HepG2 (cell line): ENCODE measurements around the gene NEURL1. TPM values are rescaled to one million over a fixed set of nuclear protein-coding genes. Genes with fewer than 3 reads are reported as not detected.

Experiments
- ATAC-seq: fragments of 200-7000 bp; cut with Tn5 transposase; 3 replicates; pipeline ENCODE4 v1.9.1; 2020; ENCODE audit warnings: mild to moderate bottlenecking, moderate library complexity
- BruUV-seq: library from RNA; stranded (reverse); fragments of 400-500 nt; replicated peaks from 2 replicates; lab custom pipeline; 2021; lab: Mats Ljungman, UMichigan
- CTCF ChIA-PET: fragments of 300-600 bp; formaldehyde crosslinking; extraction: SDS; loops from one replicate; lab custom pipeline; 2021; ENCODE audit warnings: low total read pairs, inconsistent platforms, low intra/inter-chr PET ratio; lab: Yijun Ruan, JAX
- POLR2A ChIA-PET: fragments of 350-600 bp; sonication (Branson Sonifier 250); formaldehyde crosslinking; loops from one replicate; lab custom pipeline; 2020; ENCODE audit warnings: antibody characterized with exemption, inconsistent platforms; lab: Yijun Ruan, JAX
- DNase-seq: peaks from one replicate; pipeline ENCODE4 v3.0.0-alpha.2; 2015; ENCODE audit warnings: low spot score
- FAIRE-seq: peaks from 3 replicates; lab custom pipeline; 2011; peaks lifted over from hg19 to GRCh38; lab: Jason Lieb, UNC
- H2AFZ ChIP-seq: one replicate; pipeline ENCODE4 v1.6.1; 2011; ENCODE audit warnings: low read length, inconsistent platforms
- H3K27ac ChIP-seq: fragments of 300-600 bp; 3 replicates; pipeline ENCODE4 v1.8.0; 2011; ENCODE audit warnings: mixed run types, mild to moderate bottlenecking, mixed read lengths, low read length, inconsistent platforms; ENCODE audit not compliant: insufficient read depth; ENCODE audit errors: extremely low read length
- H3K27me3 ChIP-seq, 2 experiments: fragments of 200-600 bp in 1 of 2; 2 replicates in 1 of 2; 3 replicates in 1 of 2; pipeline versions ENCODE4 v1.6.0 to v1.8.0; 2011; ENCODE audit warnings: low read length in 2 of 2, mild to moderate bottlenecking in 2 of 2, moderate library complexity in 2 of 2, inconsistent platforms in 1 of 2; ENCODE audit not compliant: insufficient read depth in 2 of 2, control insufficient read depth in 1 of 2
- H3K36me3 ChIP-seq, 2 experiments: fragments of 200-600 bp in 1 of 2; replicated peaks in 1 of 2; 2 replicates in 1 of 2; 3 replicates in 1 of 2; pipeline versions ENCODE4 v1.5.1 to v1.8.0; 2011; ENCODE audit warnings: low read length in 2 of 2, inconsistent platforms in 1 of 2; ENCODE audit not compliant: insufficient read depth in 2 of 2, control insufficient read depth in 1 of 2
- H3K4me1 ChIP-seq: 2 replicates; pipeline ENCODE4 v1.5.1; 2012; ENCODE audit warnings: low read length, inconsistent platforms; ENCODE audit not compliant: insufficient read depth
- H3K4me2 ChIP-seq: 2 replicates; pipeline ENCODE4 v1.6.0; 2011; ENCODE audit warnings: low read depth, low read length, inconsistent platforms
- H3K4me3 ChIP-seq, 3 experiments: fragments of 200-600 bp in 1 of 3; sonication (generic), shearing (Covaris generic) in 1 of 3; replicated peaks in 1 of 3; 2 replicates each; pipeline ENCODE4 v1.5.1; 2011 to 2016; ENCODE audit warnings: low read length in 3 of 3, inconsistent platforms in 2 of 3, low read depth in 2 of 3, mild to moderate bottlenecking in 2 of 3, control low read depth in 1 of 3, mixed read lengths in 1 of 3; ENCODE audit not compliant: insufficient read depth in 1 of 3
- H3K79me2 ChIP-seq: one replicate; pipeline ENCODE4 v1.6.1; 2011; ENCODE audit warnings: low read length, inconsistent platforms; ENCODE audit not compliant: insufficient read depth
- H3K9ac ChIP-seq: 2 replicates; pipeline ENCODE4 v1.6.0; 2011; ENCODE audit warnings: mild to moderate bottlenecking, low read depth, low read length, inconsistent platforms; ENCODE audit not compliant: insufficient read depth
- H3K9me3 ChIP-seq: 2 replicates; pipeline ENCODE4 v1.5.1; 2012; ENCODE audit warnings: mild to moderate bottlenecking, low read length
- H4K20me1 ChIP-seq: 2 replicates; pipeline ENCODE4 v1.6.0; 2011; ENCODE audit warnings: inconsistent platforms, mild to moderate bottlenecking, low read length, moderate library complexity; ENCODE audit not compliant: insufficient read depth
- AGO2 ChIP-seq: fragments of 200-400 bp; formaldehyde crosslinking; optimal IDR thresholded peaks from 2 replicates; pipeline ENCODE3; 2017; ENCODE audit warnings: mild to moderate bottlenecking, low read depth, low read length, moderate library complexity
- CEBPG ChIP-seq: IDR thresholded peaks from 2 replicates; pipeline ENCODE4 v1.6.1; 2016
- FOXA3 ChIP-seq: IDR thresholded peaks from 2 replicates; pipeline ENCODE4 v1.6.1; 2016; ENCODE audit warnings: missing genetic modification reagents, missing compliant biosample characterization
- FOXK1 ChIP-seq: sonication (generic); formaldehyde crosslinking; IDR thresholded peaks from 2 replicates; pipeline ENCODE4 v1.4.0; 2020; ENCODE audit warnings: low read depth, missing genetic modification reagents, borderline replicate concordance
- FOXK2 ChIP-seq: fragments of 450-650 bp; IDR thresholded peaks from 2 replicates; pipeline ENCODE4 v1.6.1; 2016
- HDAC6 ChIP-seq: fragments of 200-600 bp; sonication (generic); IDR thresholded peaks from 2 replicates; pipeline ENCODE4 v1.7.0; 2017; ENCODE audit warnings: mild to moderate bottlenecking, antibody characterized with exemption, low read length, low read depth
- HNRNPH1 ChIP-seq: fragments of 200-400 bp; formaldehyde crosslinking; optimal IDR thresholded peaks from 2 replicates; pipeline ENCODE3; 2017; ENCODE audit warnings: mild to moderate bottlenecking, low read depth, low read length
- IKZF4 ChIP-seq: sonication (generic); formaldehyde crosslinking; IDR thresholded peaks from 2 replicates; pipeline ENCODE4 v1.5.1; 2020; ENCODE audit warnings: borderline replicate concordance, mild to moderate bottlenecking, low read depth, missing genetic modification reagents; ENCODE audit errors: not compliant biosample characterization
- POLR2AphosphoS5 ChIP-seq: IDR thresholded peaks from 2 replicates; pipeline ENCODE4 v1.6.1; 2012; ENCODE audit warnings: low read depth, low read length
- RAD21 ChIP-seq: fragments of 450-650 bp; formaldehyde crosslinking; IDR thresholded peaks from 2 replicates; pipeline ENCODE4 v1.5.0; 2020; ENCODE audit warnings: mild to moderate bottlenecking
- SP1 ChIP-seq, 2 experiments: fragments of 450-650 bp in 1 of 2; sonication (generic) in 1 of 2; formaldehyde crosslinking in 1 of 2; IDR thresholded peaks; 2 replicates each; pipeline versions ENCODE4 v1.4.0 to v1.6.1; 2016 to 2020; ENCODE audit warnings: missing genetic modification reagents in 1 of 2
- STAG1 ChIP-seq: sonication (generic); formaldehyde crosslinking; IDR thresholded peaks from 2 replicates; pipeline ENCODE4 v1.4.0; 2020; ENCODE audit warnings: missing genetic modification reagents
- ZMYM4 ChIP-seq: sonication (generic); formaldehyde crosslinking; IDR thresholded peaks from 2 replicates; pipeline ENCODE4 v1.8.1; 2023; ENCODE audit warnings: mild to moderate bottlenecking, missing genetic modification reagents
- ZNF44 ChIP-seq: sonication (generic); formaldehyde crosslinking; IDR thresholded peaks from 2 replicates; pipeline ENCODE4 v1.5.1; 2020; ENCODE audit warnings: mild to moderate bottlenecking, missing genetic modification reagents
- ZNF616 ChIP-seq: sonication (generic); formaldehyde crosslinking; IDR thresholded peaks from 2 replicates; pipeline ENCODE4 v1.5.0; 2020; ENCODE audit warnings: low read depth, mild to moderate bottlenecking, missing genetic modification reagents
- ZNF768 ChIP-seq: sonication (generic); formaldehyde crosslinking; IDR thresholded peaks from 2 replicates; pipeline ENCODE4 v1.4.0; 2020; ENCODE audit warnings: missing genetic modification reagents
- ZSCAN29 ChIP-seq: sonication (generic); formaldehyde crosslinking; conservative IDR thresholded peaks from 2 replicates; pipeline ENCODE4 v1.4.0; 2020; ENCODE audit warnings: mild to moderate bottlenecking, missing genetic modification reagents
- WGBS: methylation state at CpG from one replicate; pipeline ENCODE4 v1.1.6; 2017; ENCODE audit warnings: low lambda C conversion rate; 5-methylcytosine and 5-hydroxymethylcytosine counted together
- in situ Hi-C: cut with HindIII; loops from 2 replicates; pipeline ENCODE4 v1.10.0; 2017; ENCODE audit warnings: low pct_unique_long_range_greater_than_20kb; ENCODE audit not compliant: extremely low pct_ligation_motif_present
- intact Hi-C: fragments of 100-400 bp; cut with micrococcal nuclease; formaldehyde crosslinking; loops from one replicate; pipeline ENCODE4 v1.10.0; 2022; ENCODE audit not compliant: unreplicated experiment
- polyA plus RNA-seq, 8 experiments: library from polyadenylated mRNA; depleted of rRNA in 3 of 8; stranded (reverse) in 7 of 8; unstranded in 1 of 8; fragments of >200 nt; fragmentation: Illumina TruSeq in 4 of 8; extraction: Trizol in 4 of 8; gene quantifications; 2 replicates each; pipeline versions ENCODE4 v1.2.1 to v1.2.3, GENCODE V29; 2011 to 2016; ENCODE audit warnings: low read depth in 4 of 8, missing spikeins in 1 of 8, mixed read lengths in 1 of 8; ENCODE audit not compliant: insufficient read depth in 1 of 8
- total RNA-seq, 5 experiments: library from RNA; depleted of rRNA; stranded (reverse); fragments of >200 nt; fragmentation: Illumina TruSeq; extraction: Trizol; gene quantifications; 2 replicates each; pipeline ENCODE4 v1.2.3, GENCODE V29; 2016; ENCODE audit warnings: low read depth in 1 of 5
- TF ChIP-seq, protein P1 (sequence below): sonication (generic); formaldehyde crosslinking; IDR thresholded peaks from 2 replicates; pipeline ENCODE4 v1.4.0; 2020; ENCODE audit warnings: missing genetic modification reagents
- TF ChIP-seq, protein P2 (sequence below): sonication (generic); formaldehyde crosslinking; IDR thresholded peaks from 2 replicates; pipeline ENCODE4 v1.4.0; 2020; ENCODE audit warnings: mild to moderate bottlenecking, missing genetic modification reagents

The NEURL1 gene
- total and polyA plus RNA-seq, 2 of the 13 experiments (the other 11 are each of a cell fraction or from before 2014, with no cell fraction given), result not detected

DNA sequence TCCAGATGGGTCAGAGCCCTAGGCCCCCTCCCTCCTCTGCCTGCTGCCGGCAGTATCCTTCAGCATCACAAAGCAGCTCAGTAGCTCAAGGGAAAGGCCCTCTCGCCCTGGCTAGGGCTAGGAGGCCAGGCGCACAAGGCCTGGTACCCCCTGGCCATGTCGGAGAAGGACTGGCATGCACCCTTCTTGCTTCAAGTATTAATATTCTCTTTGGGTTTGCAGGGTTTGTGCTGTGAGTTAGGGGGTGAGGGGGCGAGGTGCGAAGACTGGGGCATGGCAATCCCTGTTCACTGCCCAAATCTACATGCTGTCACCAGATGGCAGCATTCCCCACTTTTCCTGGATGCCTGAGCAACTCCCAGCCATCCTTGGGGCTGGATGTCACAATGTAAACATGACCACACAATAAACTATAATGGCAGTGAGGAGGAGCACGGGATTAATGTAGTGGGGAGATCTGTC lies 105.2 kb downstream of the NEURL1 start:
- no peaks in the 10 kb centered on the region for H3K79me2 ChIP-seq
- H3K4me2 ChIP-seq, result no peak overlapping the region
- BruUV-seq, result no TSS peak
- H3K27ac ChIP-seq, result no peak overlapping the region
- ATAC-seq (peak; percentile 74), DNase-seq (peak; percentile 72), FAIRE-seq (peak; percentile 72)
- no peak overlapping the region for H3K4me3 ChIP-seq
- in situ Hi-C loops, result loop anchor here (5.0 kb wide), 1 partner anchor 69 kb away; no protein-coding TSS in a partner anchor
- H2AFZ ChIP-seq, result no peak overlapping the region
- no peaks in the 10 kb centered on the region for H3K4me1 ChIP-seq
- H3K9ac ChIP-seq, result no peak overlapping the region
- no peaks in the 10 kb centered on the region for H3K27me3 ChIP-seq
- no peaks in the 10 kb centered on the region for H3K9me3 ChIP-seq
- 75% methylated on average over 7 of the region's 7 CpGs for WGBS
- 0 out of 2 replicates have a peak, but pooled peaks cover 3% of the 10 kb centered on the region for H4K20me1 ChIP-seq
- H3K36me3 ChIP-seq, result peaks cover 12 to 20% of the 10 kb centered on the region in 2 experiments; a peak in 4 of 5 replicates
- ChIA-PET POLR2A (no interaction called here), CTCF (interaction anchor here (1.3 to 2.5 kb wide), 3 partner anchors 67 to 286 kb away, joined by 5 to 18 read pairs (median 10); no protein-coding TSS in a partner anchor)
- intact Hi-C loops, result loop anchor here (1.0 to 10.0 kb wide), 2 partner anchors 88 to 114 kb away; no protein-coding TSS in a partner anchor
- TF ChIP-seq RAD21 (CRISPR knock-in tag) (peak; percentile 72), POLR2AphosphoS5 (0 out of 2 replicates have a peak, but pooled peaks have one; percentile 33), ZNF616 (CRISPR knock-in tag) (no peak), FOXA3 (CRISPR knock-in tag) (peak; percentile 92), HNRNPH1 (no peak), STAG1 (CRISPR knock-in tag) (peak; percentile 82), CEBPG (CRISPR knock-in tag) (peak; percentile 67), IKZF4 (no peak), FOXK2 (peak; percentile 46; the same call in 1 of the 2 replicates), ZNF44 (no peak), FOXK1 (CRISPR knock-in tag) (peak; percentile 75; the same call in 1 of the 2 replicates), ZNF768 (CRISPR knock-in tag) (no peak), ZMYM4 (CRISPR knock-in tag) (peak; percentile 14; the same call in 1 of the 2 replicates), ZSCAN29 (CRISPR knock-in tag) (no peak), AGO2 (peak; percentile 75), HDAC6 (no peak), SP1 (IDR thresholded peaks at IDR 0.05) (no peak), SP1 (CRISPR knock-in tag; IDR thresholded peaks at IDR 0.05) (no peak)
- TF ChIP-seq, protein P1, sequence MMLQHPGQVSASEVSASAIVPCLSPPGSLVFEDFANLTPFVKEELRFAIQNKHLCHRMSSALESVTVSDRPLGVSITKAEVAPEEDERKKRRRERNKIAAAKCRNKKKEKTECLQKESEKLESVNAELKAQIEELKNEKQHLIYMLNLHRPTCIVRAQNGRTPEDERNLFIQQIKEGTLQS (CRISPR knock-in tag), result no peak
- TF ChIP-seq, protein P2, sequence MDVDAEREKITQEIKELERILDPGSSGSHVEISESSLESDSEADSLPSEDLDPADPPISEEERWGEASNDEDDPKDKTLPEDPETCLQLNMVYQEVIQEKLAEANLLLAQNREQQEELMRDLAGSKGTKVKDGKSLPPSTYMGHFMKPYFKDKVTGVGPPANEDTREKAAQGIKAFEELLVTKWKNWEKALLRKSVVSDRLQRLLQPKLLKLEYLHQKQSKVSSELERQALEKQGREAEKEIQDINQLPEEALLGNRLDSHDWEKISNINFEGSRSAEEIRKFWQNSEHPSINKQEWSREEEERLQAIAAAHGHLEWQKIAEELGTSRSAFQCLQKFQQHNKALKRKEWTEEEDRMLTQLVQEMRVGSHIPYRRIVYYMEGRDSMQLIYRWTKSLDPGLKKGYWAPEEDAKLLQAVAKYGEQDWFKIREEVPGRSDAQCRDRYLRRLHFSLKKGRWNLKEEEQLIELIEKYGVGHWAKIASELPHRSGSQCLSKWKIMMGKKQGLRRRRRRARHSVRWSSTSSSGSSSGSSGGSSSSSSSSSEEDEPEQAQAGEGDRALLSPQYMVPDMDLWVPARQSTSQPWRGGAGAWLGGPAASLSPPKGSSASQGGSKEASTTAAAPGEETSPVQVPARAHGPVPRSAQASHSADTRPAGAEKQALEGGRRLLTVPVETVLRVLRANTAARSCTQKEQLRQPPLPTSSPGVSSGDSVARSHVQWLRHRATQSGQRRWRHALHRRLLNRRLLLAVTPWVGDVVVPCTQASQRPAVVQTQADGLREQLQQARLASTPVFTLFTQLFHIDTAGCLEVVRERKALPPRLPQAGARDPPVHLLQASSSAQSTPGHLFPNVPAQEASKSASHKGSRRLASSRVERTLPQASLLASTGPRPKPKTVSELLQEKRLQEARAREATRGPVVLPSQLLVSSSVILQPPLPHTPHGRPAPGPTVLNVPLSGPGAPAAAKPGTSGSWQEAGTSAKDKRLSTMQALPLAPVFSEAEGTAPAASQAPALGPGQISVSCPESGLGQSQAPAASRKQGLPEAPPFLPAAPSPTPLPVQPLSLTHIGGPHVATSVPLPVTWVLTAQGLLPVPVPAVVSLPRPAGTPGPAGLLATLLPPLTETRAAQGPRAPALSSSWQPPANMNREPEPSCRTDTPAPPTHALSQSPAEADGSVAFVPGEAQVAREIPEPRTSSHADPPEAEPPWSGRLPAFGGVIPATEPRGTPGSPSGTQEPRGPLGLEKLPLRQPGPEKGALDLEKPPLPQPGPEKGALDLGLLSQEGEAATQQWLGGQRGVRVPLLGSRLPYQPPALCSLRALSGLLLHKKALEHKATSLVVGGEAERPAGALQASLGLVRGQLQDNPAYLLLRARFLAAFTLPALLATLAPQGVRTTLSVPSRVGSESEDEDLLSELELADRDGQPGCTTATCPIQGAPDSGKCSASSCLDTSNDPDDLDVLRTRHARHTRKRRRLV (CRISPR knock-in tag), result no peak
